Peyer's patch (tissue), 4 donors: ENCODE measurements around the gene SRD5A1.

Experiments used
- CTCF ChIP-seq, 6 experiments: fragments of 450-650 bp in 4 of 6; fragments of 200-600 bp in 2 of 6; sonication (generic) in 1 of 6; IDR thresholded peaks; one replicate each; pipeline ENCODE4 v1.5.1; 2017 to 2019; ENCODE audit warnings: antibody characterized with exemption in 6 of 6, mild to moderate bottlenecking in 3 of 6, moderate library complexity in 1 of 6
- POLR2A ChIP-seq, 2 donors: fragments of 450-650 bp; IDR thresholded peaks; one replicate each; pipeline ENCODE4 v1.5.1; 2017; ENCODE audit warnings: antibody characterized with exemption in 2 of 2, mild to moderate bottlenecking in 2 of 2, moderate library complexity in 2 of 2

GRCh38 chr5:6702633-6703032, 69.4 kb downstream of the SRD5A1 start:
- no peak for TF ChIP-seq CTCF (IDR thresholded peaks at IDR 0.05)
- TF ChIP-seq POLR2A (IDR thresholded peaks at IDR 0.05), result no peak
